ENCODE data around the gene LIX1. TPM values are rescaled to one million over a fixed set of nuclear protein-coding genes. Genes with fewer than 3 reads are reported as not detected.

Gene LIX1
- total and polyA plus RNA-seq, 2 of the 13 experiments (the other 11 are each of a cell fraction or from before 2014, with no cell fraction given), result not detected

GRCh38 chr5:97102010-97102470 is 40.4 kb downstream of the LIX1 start (continued):
- TF ChIP-seq IKZF5 (CRISPR knock-in tag; IDR thresholded peaks at IDR 0.05) (no peak), CEBPG (CRISPR knock-in tag; IDR thresholded peaks at IDR 0.05) (no peak), CREB1 (IDR thresholded peaks at IDR 0.05) (no peak), CREB1 (CRISPR knock-in tag; IDR thresholded peaks at IDR 0.05) (no peak)

GRCh38 chr5:97101189-97101910 is 41.1 kb downstream of the LIX1 start:
- Histone ChIP-seq H4K20me1 (ENCODE audit: insufficient read depth, low read length) (no peaks in the 10 kb centered on the region), H3K4me2 (ENCODE audit: low read depth, low read length) (no peak overlapping the region), H3K9me3 (ENCODE audit: low read length) (no peaks in the 10 kb centered on the region), H2AFZ (ENCODE audit: low read length) (no peak overlapping the region), H3K27me3 (ENCODE audit: control insufficient read depth in 1 of 2, insufficient read depth in 2 of 2, low read length in 2 of 2) (peaks cover 0 to 2% of the 10 kb centered on the region in 2 experiments; a peak in 1 of 5 replicates), H3K27ac (ENCODE audit: extremely low read length, insufficient read depth, low read length) (no peak overlapping the region), H3K9ac (ENCODE audit: insufficient read depth, low read depth, low read length) (no peak overlapping the region), H3K79me2 (ENCODE audit: insufficient read depth, low read length) (no peaks in the 10 kb centered on the region), H3K4me3 (replicated peaks in 1 of 3; ENCODE audit: insufficient read depth in 1 of 3, low read depth in 2 of 3, low read length in 3 of 3) (no peak overlapping the region), H3K4me1 (ENCODE audit: insufficient read depth, low read length) (no peaks in the 10 kb centered on the region), H3K36me3 (replicated peaks in 1 of 2; ENCODE audit: control insufficient read depth in 1 of 2, insufficient read depth in 2 of 2, low read length in 2 of 2) (no peaks in the 10 kb centered on the region)
- FAIRE-seq, result no peak
- TF ChIP-seq ZNF768 (CRISPR knock-in tag; IDR thresholded peaks at IDR 0.05) (no peak), RBFOX2 (IDR thresholded peaks at IDR 0.05; ENCODE audit: low read depth, low read length) (no peak), PHF5A (CRISPR knock-in tag; IDR thresholded peaks at IDR 0.05; ENCODE audit: low read depth, unreplicated experiment) (no peak), RBM22 (optimal IDR thresholded peaks at IDR 0.05; ENCODE audit: low read length) (no peak), ZIK1 (CRISPR knock-in tag; IDR thresholded peaks at IDR 0.05; ENCODE audit: borderline replicate concordance, low read depth) (no peak), FOXK2 (IDR thresholded peaks at IDR 0.05) (no peak), TAF15 (IDR thresholded peaks at IDR 0.05; ENCODE audit: low read depth, low read length, poor library complexity, severe bottlenecking) (no peak), ZKSCAN1 (IDR thresholded peaks at IDR 0.05; ENCODE audit: low read length) (no peak), ZNF788 (CRISPR knock-in tag; IDR thresholded peaks at IDR 0.05; ENCODE audit: borderline replicate concordance) (no peak), CHD4 (IDR thresholded peaks at IDR 0.05; ENCODE audit: borderline replicate concordance, low read length) (no peak), SNAI1 (CRISPR knock-in tag; IDR thresholded peaks at IDR 0.05; ENCODE audit: borderline replicate concordance) (no peak), ZNF790 (CRISPR knock-in tag; IDR thresholded peaks at IDR 0.05; ENCODE audit: borderline replicate concordance) (no peak), ASH2L (IDR thresholded peaks at IDR 0.05; ENCODE audit: insufficient read length, low read depth, low read length) (no peak), U2AF1 (optimal IDR thresholded peaks at IDR 0.05; ENCODE audit: low read depth, low read length) (no peak), AGO2 (optimal IDR thresholded peaks at IDR 0.05; ENCODE audit: low read depth, low read length) (no peak), ZNF17 (CRISPR knock-in tag; IDR thresholded peaks at IDR 0.05) (no peak), IKZF5 (CRISPR knock-in tag; IDR thresholded peaks at IDR 0.05) (no peak), ZNF235 (CRISPR knock-in tag; IDR thresholded peaks at IDR 0.05; ENCODE audit: borderline replicate concordance) (no peak), TBP (CRISPR knock-in tag; IDR thresholded peaks at IDR 0.05) (no peak), ZNF720 (CRISPR knock-in tag; IDR thresholded peaks at IDR 0.05) (no peak)
- 57% methylated on average over 6 of the region's 6 CpGs for WGBS (ENCODE audit: low lambda C conversion rate)
- intact Hi-C loops (cut with micrococcal nuclease; ENCODE audit: unreplicated experiment) (no loop called here), in situ Hi-C loops (cut with HindIII; ENCODE audit: extremely low pct_ligation_motif_present, low pct_unique_long_range_greater_than_20kb) (no loop called here)
- no peak for ATAC-seq
- CTCF ChIA-PET (ENCODE audit: low intra/inter-chr PET ratio, low total read pairs), result no interaction called here
- POLR2A ChIA-PET, result no interaction called here
- BruUV-seq (replicated peaks), result no TSS peak
- DNase-seq (ENCODE audit: low spot score), result no peak
